ENCODE measurements around the gene MND1.
A peak's percentile ranks its signal among the peaks of the same experiment; 100 is the strongest.

DNA sequence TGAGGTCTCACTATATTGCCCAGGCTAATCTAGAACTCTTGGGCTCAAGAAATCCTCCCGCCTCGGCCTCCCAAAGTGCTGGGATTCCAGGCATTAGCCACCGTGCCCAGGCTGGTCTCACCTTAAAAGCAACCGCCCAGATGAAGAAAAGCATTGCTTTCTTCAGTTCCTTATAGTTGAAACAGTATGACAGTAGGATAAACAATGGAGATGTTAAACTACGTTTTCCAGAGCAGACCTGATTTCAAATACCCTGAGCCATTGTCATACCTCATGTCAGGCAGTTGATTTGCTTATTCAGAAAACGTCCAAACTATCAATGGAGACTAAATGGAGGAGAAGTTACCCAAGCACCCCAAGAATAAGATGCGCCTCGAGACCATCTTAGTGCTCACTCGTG, 95.3 kb downstream of the MND1 start:
- TF ChIP-seq, protein P1, sequence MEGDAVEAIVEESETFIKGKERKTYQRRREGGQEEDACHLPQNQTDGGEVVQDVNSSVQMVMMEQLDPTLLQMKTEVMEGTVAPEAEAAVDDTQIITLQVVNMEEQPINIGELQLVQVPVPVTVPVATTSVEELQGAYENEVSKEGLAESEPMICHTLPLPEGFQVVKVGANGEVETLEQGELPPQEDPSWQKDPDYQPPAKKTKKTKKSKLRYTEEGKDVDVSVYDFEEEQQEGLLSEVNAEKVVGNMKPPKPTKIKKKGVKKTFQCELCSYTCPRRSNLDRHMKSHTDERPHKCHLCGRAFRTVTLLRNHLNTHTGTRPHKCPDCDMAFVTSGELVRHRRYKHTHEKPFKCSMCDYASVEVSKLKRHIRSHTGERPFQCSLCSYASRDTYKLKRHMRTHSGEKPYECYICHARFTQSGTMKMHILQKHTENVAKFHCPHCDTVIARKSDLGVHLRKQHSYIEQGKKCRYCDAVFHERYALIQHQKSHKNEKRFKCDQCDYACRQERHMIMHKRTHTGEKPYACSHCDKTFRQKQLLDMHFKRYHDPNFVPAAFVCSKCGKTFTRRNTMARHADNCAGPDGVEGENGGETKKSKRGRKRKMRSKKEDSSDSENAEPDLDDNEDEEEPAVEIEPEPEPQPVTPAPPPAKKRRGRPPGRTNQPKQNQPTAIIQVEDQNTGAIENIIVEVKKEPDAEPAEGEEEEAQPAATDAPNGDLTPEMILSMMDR (conservative IDR thresholded peaks at IDR 0.05; ENCODE audit: low read length) = peak; percentile 17; the same call in 1 of the 2 replicates
- TF ChIP-seq EZH2phosphoT487 (IDR thresholded peaks at IDR 0.05; ENCODE audit: borderline replicate concordance, low read depth, low read length) = no peak

All from OCI-LY7 (cell line).